ENCODE data around the gene FNDC10.
A peak's percentile ranks its signal among the peaks of the same experiment; 100 is the strongest.
"Not testable (repeated sequence)": the region's sequence is repeated elsewhere in the genome, so short reads cannot be mapped to it uniquely, and the experiment has no call there.

FNDC10 gene

GRCh38 chr1:1599935-1600860 is at the start of gene FNDC10:
FNDC10 (minus strand) TSS chr1:1600135; CDS start chr1:1600015, 120 bp downstream.
- no peak for DNase-seq (ENCODE audit: low read depth)

DNA sequence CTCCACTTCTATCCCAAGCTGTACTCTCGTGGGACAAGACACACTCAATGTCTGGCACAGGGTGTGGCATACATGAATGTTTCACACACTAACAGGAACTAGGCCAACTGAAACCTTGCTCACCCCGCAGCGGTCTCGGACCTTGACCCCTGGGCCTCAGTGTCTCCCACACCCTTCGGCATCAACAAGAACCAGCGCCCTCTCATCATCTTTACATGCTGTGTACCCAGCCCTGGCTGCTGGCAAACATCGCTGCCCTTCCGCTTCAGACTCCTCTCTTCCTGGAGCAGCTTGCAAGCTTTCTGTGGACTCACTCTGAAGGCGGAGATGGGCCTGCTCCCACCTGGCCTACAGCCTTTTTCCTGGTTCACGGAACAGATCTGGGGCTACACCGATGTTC is 48.3 kb upstream of the FNDC10 start:
- not testable (repeated sequence) for DNase-seq (ENCODE audit: low read depth)

GRCh38 chr1:1647567-1648241 is 47.8 kb upstream of the FNDC10 start:
- not testable (repeated sequence) for DNase-seq (ENCODE audit: low read depth)

DNA sequence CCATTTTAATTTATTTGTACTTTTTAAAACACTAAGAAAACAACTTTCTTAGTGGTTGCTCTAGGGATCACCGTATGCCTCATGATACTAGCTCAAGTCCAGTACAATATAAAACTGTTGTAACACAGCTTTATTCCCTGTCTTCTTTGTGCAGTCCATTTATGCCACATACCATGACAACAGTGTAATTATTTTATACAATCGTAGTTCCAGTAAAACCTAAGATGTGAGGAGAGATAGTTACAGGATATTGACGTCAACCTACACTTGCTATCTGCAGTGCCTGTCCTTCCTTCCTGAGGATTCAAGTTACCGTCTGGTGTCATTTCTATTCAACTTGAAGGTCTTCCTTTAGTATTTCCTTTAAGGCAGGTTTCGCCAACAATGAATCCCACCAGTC is 46.4 kb upstream of the FNDC10 start:
- DNase-seq (ENCODE audit: low read depth) = not testable (repeated sequence)

DNA sequence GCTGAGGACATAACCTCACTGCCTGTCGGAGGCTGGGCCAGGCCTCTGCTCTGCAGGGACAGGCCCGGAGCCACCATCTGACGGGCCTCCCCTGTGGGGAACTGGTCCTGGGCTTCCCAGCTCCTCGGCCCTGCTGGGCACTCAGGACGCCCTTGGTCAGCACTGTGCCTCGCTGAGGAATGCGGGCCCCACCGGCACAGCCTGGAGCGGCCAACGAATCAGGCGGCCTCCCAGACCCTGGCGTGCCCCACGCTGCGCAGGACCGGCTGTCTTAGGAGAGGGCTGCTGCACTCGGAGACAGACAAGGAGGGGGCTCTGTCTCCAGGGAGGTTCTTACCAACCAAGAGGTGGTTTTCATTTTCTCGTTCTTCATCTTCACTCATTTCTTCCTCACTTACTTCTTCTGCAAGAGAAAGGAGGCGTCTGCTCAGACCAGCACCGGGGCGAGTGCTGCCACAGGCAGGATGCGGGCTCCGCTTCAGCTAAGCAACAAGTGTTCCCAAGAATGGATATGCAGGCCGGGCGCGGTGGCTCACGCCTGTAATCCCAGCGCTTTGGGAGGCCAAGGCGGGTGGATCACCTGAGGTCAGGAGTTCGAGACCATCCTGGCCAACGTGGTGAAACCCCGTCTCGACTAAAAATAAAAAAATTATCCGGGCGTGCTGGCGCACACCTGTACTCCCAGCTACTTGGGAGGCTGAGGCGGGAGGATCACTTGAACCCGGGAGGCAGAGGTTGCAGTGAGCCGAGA is 41.0 kb upstream of the FNDC10 start:
- DNase-seq (ENCODE audit: low read depth) = not testable (repeated sequence)

- not testable (repeated sequence) for DNase-seq (ENCODE audit: low read depth)
Observed at GRCh38 chr1:1640081-1640480, 40.1 kb upstream of the FNDC10 start.

DNA sequence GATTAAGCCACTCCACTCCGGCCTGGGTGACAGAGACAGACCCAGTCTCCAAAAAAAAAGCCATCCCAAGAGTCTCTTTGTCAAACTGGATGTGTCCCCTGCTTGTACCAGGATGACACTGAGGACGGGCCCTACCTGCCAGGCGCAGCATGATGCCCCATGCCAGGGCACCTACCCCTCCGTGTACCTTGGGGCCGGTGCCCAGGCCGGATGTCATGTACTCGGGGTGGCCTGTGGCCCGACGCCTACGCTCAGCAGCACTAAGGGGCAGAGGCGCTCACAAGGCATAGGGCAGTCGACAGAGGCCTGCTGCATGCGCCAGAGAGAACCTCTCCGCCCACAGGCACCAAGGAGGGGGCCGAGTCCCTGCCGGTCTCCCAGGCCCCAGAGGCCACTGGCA is 39.4 kb upstream of the FNDC10 start:
- DNase-seq (ENCODE audit: low read depth) = not testable (repeated sequence)

- DNase-seq (ENCODE audit: low read depth) = not testable (repeated sequence)
Observed at GRCh38 chr1:1638528-1638927, 38.6 kb upstream of the FNDC10 start.

DNA sequence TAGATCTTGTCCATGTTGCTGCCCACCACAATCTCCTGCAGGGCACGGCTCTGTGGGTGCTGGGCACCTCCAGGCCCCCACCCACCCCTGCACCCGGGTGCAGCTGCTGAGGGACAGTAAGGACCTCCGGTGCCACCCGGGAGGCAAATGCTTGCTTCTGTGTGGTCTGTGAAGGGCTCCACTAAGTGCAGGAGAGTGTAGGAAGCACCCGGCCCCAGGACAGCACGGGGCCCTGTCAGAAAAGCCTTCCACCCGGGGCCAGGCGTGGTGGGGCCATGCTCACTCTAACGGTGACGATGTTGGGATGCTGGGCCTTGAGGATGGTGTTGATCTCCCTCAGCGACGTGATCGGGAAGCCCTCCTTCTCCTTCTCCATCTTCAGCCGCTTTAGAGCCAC is 37.5 kb upstream of the FNDC10 start:
- not testable (repeated sequence) for DNase-seq (ENCODE audit: low read depth)

DNA sequence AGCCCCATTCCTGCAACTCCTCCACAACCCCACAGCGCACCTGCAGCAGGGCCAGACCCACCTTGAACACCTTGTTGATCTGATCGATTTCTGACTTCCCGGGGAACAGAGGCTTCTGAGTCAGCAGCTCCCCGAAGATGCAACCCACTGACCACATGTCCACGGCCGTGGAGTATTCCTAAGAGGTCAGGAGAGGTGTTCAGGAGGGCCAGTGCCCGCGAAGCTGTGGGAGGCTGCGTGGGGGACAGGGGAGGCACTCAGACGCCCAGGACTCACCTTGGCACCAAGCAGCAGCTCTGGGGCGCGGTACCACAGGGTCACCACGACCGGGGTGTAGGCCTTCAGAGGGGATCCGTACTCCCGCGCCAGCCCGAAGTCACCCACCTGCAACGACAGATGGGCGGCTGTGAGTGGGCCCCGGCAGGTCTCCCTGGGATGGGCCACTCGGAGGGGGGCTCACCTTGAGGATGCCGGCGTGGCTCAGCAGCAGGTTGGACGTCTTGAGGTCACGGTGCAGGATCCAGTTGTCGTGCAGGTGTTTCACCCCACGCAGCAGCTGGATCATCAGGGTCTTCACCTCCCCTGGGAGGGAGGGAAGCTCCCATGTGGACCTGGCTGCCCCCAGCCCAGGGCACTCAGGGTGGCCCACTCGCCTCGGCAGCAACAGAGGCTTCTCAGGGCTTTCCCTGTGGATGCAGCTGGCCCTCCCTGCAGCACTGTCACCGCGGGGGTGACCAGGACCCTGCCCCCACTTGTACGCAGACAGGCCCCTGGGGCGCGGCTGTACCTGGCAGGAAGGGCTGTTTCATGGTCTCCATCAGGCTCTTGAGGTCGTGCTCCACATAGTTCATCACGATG is 36.9 kb upstream of the FNDC10 start:
- DNase-seq (ENCODE audit: low read depth) = not testable (repeated sequence)

- not testable (repeated sequence) for DNase-seq (ENCODE audit: low read depth)
Observed at GRCh38 chr1:1634613-1635012, 34.7 kb upstream of the FNDC10 start.

DNA sequence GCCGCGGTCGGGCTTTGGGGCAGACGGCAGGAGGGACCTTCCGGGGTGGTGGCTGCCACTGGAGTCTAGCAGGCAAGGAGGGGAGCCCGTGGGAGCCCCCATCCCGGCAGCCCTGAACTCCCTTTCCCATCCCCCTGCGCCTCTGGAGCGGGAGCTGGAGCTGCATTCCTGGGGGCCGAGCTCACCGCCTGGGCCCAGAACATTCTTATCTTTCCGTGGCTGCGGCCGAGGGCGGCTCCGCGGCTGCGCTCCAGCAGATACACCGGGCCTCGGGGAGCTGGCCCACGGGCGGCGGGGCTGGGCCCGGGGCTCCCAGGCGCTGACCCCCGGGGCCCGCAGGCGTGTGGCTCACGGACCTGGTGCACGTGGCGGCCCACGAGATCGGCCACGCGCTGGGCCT is 33.5 kb upstream of the FNDC10 start:
- not testable (repeated sequence) for DNase-seq (ENCODE audit: low read depth)

DNA sequence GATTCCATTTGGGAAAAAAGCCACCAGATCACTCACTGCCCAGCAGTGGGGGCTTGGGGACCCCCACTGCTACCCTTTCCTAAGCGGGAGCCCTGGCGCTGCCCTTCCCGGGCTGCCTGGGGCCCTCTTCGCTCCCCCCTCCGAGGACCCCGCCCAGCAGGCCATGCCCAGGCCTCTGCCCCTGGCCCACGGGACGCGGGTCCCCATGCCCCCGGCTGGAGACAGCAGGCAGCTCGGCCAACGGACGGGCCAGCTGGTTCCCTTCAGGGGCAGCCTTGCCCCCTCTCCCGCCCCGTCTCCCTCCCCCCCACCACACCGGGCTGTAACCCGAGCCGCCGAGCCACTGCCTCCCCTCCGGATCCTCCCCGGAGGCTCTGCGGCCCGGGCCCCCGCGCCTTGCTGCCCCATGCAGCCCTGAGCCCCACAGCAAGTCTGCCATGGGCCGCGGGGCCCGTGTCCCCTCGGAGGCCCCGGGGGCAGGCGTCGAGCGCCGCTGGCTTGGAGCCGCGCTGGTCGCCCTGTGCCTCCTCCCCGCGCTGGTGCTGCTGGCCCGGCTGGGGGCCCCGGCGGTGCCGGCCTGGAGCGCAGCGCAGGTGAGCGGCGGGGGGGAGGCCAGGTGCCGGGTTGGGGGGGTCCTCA is 32.0 kb upstream of the FNDC10 start, which contains the start of gene MMP23B:
TSS of gene MMP23B (plus strand) at position 392 of the 639 bp plus-strand sequence. CDS start at position 438, 46 bp downstream.
- no peak for DNase-seq (ENCODE audit: low read depth)

DNA sequence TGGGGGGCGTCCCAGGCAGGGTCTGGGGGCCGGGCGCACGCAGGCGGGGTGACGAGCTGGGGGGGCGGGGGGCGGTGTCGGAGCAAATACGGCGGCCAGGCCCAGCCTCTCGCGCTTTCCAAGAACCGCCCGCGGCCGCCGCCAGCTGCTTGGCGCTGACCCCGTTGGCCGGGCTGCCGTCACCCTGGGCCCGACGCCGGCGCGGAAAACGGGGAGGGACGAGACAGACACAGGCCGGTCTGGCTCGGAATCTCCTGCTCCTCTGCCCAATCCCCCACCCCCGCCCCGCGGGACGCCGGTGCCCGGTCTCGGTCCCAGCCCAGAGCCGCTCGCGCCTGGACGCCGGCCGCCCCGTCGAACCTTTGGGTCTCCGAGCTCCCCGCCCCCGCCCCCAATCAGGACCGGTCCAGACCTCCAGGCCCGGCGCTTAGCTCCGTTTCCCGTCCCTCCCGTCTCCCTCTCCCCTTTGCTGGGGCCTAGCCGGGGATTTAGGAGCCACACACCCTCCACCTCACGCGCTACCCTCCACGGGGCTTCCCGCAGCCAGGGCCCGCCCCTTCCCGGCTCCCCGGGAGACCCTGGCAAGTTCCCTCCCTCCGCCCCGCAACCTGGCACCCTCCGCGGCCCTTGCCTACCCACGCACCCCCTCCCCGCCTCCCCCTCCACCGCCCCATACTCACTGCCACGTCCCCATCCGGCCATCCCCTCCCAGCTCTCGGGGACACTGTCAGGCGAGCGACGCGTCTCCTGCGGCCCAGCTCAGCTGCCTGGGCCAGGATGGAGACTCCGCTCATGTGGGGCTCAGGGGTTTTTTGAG is 31.2 kb upstream of the FNDC10 start:
- DNase-seq (ENCODE audit: low read depth) = no peak

DNA sequence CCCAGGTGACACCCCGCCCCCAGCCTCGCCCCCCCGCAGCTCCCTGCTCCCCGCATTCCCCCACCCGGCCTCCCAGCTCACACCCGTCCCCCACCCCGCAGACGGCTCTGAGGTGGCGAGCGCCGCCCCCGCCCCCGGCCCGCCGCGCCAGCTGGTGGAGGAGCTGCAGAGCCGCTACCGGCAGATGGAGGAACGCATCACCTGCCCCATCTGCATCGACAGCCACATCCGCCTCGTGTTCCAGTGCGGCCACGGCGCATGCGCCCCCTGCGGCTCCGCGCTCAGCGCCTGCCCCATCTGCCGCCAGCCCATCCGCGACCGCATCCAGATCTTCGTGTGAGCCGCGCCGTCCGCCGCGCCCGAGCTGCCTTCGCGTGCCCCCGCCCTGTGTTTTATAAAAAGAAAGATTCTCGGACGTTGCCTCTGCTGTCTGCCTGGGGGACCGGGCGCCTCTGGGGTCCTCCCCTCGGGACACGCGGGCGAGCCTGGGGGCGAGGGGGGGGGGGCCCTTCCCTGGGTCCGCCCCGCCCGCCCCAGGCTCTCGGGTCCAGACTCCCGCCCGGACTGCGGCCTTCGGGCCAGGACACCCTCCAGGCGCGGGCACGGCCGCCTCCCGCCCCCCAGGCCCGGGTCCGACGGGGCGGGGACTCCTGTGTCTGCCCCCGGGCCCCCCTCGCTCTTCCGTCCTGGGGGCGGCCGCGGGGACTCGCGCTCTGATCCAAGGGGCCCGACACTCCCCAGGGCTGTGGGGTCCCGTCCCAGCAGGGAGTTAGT is 30.4 kb upstream of the FNDC10 start:
- DNase-seq (ENCODE audit: low read depth) = peak; percentile 80

DNA sequence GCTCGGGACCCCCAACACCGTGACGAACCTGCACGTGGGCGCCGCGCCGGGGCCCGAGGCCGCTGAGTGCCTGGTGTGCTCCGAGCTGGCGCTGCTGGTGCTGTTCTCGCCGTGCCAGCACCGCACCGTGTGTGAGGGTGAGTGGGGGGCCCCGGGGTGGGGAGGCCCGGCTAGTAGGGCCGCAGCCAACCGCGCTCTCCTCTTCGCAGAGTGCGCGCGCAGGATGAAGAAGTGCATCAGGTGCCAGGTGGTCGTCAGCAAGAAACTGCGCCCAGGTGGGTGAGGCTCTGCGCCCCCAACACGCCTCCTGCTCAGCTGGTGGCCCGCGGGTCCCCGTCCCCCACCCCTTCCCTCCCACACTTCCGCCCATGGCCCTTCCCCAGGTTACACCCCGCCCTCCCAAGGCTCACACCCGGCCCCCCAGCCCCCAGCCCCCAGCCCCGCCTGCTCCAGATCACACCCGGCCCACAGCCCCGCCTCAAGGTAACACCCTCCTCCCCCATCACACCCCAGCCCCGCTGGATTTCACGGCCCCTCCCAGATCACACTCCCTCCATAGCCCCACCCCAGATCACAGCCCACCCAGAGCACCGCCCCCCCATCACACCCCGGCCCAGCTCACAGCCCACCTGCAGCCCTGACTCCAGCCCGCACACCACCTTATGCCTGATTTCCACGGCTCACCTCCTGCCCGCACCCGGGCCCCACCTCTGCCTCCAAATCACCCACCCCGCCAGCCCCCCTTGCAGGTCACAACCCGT is 29.7 kb upstream of the FNDC10 start:
- no peak for DNase-seq (ENCODE audit: low read depth)

DNA sequence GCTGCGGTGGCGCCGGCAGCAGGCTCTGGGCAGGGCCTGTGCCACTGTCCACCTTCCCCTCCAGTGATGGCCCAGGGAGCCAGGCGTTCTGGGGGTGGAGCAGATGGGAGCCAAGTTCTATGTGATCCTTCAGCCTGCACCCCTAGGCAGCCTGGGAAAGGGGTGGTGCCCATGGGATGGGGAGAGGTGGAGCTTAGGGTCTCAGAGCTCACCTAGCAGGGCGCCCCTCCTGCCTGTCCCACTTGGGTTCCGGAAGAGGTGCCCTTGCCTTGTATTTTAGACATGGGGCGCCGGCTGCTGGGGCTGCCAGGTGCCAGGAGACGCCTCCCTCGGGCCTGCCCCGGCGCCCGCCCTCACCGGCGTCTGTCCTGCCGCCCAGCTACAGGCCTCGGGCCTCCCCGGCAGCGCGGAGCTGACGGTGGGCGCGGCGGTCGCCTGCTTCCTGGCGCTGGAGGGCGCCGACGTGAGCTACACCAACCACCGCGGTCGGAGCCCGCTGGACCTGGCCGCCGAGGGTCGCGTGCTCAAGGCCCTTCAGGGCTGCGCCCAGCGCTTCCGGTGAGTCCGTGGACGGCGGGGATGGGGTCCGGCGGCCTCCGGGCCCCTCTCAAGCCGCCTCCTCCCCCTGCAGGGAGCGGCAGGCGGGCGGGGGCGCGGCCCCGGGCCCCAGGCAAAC is 29.0 kb upstream of the FNDC10 start:
- DNase-seq (ENCODE audit: low read depth) = no peak

All from iris pigment epithelial cell (primary cell).